ENCODE measurements around the gene ZCWPW1.

The ZCWPW1 gene, protein sequence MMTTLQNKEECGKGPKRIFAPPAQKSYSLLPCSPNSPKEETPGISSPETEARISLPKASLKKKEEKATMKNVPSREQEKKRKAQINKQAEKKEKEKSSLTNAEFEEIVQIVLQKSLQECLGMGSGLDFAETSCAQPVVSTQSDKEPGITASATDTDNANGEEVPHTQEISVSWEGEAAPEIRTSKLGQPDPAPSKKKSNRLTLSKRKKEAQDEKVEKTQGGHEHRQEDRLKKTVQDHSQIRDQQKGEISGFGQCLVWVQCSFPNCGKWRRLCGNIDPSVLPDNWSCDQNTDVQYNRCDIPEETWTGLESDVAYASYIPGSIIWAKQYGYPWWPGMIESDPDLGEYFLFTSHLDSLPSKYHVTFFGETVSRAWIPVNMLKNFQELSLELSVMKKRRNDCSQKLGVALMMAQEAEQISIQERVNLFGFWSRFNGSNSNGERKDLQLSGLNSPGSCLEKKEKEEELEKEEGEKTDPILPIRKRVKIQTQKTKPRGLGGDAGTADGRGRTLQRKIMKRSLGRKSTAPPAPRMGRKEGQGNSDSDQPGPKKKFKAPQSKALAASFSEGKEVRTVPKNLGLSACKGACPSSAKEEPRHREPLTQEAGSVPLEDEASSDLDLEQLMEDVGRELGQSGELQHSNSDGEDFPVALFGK

DNA sequence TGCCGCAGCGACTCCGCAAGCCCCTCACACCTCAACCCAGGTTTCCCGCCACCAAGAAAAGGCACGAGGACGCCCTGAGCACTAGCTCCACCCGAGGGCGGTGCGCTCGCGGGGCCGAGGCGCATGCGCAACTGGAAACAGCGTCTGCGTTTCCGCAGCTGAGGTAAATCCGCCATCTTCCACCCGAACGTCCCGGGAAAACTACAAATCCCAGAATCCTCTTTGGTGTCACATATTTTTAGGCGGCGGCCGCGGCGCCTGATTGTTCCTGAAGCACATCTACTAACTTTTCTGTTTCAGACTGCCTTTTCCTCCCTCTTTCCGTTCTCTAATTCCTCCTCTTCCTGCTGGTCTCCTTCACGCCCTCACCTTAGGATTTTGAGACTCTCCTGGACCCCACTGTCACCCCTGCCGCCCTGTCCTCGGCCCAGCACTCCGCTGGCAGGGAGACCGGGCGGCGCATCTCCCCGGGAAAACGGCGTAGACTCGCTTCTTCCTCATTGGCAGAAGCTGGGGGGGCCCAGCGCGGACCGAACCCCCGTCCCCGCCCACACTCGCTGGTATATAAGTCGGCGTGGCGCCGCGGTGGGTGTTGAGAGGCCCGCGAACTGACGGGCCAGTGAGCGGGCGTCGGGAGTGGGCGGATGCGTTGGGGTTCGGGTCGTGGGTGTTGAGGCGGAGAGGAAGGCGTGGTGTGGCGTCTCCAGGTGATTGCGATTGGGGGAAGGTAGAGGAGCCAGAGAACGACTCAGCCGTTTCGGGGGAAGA lies at the start of gene ZCWPW1:
TSS of gene ZCWPW1 (minus strand) at position 505 of the 768 bp plus-strand sequence. CDS start 8,054 bp downstream, outside the sequence.
- DNase-seq (ENCODE audit: low spot score) = peak; percentile 97

DNA sequence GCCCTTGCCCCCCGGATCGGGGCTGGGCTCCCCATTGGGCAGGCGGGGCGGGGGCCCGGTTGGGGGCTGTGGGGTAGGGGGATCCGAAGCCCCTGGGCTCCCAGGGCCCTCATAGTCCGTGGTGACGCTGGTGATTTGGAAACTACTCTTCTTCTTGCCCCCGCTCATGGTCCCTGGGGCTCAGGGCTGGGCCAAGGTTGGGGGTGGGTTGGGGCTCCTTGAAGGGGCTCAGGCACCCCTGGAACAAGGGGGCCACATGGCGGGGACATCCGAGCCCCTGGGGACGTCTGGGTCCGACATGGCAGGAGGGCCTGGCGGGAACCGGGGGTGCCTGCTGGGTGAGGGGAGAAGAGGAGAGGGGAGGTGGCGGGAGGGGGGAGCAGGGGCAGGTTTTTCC lies 49.4 kb upstream of the ZCWPW1 start:
- no peak for DNase-seq (ENCODE audit: low spot score)

DNA sequence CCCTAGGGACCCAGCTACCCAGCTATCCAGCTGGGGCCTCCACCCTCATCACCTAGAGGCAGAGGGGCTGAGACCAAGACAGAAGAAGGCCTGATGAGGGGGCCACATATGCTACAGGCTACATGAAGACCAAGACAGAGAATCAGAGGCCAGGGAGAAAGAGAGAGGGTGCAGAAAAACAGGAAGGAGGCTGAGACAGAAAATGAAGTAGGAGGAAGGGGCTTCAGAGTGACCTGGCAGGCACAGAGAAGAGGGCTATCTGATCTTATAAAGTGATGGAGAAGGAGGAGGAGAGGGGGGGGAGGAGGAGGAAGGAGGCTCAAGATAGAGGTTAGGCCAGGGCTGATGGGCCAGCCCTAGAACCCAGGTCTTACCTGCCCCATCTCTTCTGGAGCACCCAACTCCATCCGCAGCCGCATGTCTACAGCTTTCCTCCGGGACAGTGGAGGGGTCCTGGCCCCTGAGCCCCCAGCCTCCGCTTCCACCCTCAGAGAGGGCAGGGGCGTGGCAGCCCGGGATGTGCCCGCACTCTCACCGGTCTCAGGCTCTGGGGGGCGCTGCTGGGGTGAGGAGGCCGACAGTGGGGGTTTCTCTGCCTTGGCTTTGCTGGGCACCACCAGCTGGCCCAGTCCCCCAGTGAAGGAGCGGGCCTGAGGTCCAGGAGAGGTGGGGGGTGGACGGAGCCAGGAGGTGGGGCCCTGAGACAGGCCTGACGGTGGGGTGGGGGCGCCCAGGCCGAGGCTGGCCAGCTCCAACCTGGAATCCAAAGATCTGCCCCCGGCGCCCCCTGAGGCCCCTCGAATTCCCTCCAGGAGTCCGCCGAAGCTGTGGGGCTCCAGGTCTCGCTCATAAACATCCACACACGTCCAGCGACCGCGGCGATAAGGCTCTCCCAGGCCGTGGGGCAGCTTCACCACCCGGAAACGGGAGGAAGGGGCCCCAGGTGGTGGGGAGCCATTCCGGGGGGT lies 48.7 kb upstream of the ZCWPW1 start:
- DNase-seq (ENCODE audit: low spot score) = peak; percentile 33

DNA sequence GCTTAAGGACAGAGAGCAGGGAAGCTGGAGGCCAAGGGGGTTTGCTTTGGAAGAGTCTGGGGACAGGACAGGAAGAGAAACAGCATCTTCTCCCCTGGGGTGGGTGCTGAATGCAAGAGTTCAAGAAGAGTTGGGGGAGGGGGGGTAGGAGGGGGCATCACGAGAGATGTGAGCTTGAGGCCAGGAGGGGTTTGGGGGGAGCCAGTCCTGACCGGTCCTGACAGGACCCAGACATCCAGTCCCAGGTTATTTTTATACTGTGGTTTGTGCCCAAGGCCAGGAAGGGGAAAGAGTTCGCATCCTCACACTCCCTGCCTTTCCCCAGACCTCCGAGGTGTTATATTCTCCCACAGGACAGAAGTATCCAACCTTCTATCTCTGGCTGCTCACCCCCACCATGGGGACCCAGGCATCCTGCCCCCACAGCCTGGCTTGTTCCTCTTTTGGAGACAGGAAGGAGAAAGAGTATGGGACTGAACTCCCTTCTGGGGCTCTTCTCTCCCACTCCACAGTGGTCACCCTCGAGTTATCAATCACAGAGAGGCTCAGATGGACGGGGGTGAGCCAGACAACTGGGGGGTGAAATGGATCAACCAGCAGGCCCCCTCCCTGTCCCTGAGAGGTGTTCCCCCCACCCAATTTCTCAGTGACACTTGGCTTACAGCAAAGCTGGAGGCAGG lies 47.7 kb upstream of the ZCWPW1 start:
- no peak for DNase-seq (ENCODE audit: low spot score)

DNA sequence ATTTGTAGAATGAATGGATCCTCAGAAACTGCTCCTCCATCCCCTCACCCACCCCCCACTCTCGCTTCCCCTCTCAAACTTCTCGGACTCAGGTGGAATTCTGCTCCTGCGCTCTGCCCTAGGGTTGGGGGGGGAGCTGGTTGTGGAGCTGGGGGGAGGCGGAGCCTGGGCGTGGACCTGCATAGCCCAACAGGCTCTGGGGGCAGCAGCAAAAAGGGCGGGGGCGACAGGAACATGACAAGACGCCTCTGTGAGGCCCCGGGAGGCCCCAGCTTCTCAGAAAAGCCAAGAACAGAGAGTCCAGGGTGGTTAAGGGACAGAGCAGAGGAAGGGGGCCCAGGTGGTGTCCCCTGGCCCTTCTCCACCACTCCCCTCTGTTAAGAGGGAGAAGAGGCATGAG lies 47.0 kb upstream of the ZCWPW1 start:
- DNase-seq (ENCODE audit: low spot score) = no peak

DNA sequence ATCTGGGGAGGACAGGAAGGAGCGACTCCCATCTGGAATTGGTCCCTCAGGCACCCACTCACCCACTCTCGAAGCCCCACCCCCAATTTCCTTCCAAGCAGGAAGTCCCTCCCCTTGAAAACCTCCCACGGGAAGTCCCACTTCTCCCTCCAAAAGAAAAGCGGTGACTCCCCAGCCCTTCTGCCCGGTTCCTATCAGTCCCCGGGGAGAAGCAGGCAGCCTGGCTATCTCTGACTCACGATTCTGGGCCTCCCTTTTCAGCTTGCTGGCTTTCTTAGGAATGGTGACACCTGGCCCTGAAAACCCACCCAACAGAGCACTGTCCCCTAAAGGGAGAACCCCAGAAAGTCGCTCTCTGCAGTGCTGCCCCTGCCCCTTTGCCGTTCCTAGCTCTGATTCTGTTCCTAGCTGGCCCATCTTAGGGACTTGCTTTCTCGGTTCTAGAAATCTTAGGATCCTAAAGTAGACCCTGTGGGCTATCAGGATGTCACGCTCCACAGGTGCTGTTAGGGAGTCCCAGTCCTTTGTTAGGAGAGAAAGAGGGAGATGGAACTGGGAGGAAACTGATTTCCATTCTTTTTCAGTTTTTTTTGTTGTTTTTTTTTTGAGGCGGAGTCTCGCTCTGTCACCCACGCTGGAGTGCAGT lies 44.5 kb upstream of the ZCWPW1 start:
- no peak for DNase-seq (ENCODE audit: low spot score)

DNA sequence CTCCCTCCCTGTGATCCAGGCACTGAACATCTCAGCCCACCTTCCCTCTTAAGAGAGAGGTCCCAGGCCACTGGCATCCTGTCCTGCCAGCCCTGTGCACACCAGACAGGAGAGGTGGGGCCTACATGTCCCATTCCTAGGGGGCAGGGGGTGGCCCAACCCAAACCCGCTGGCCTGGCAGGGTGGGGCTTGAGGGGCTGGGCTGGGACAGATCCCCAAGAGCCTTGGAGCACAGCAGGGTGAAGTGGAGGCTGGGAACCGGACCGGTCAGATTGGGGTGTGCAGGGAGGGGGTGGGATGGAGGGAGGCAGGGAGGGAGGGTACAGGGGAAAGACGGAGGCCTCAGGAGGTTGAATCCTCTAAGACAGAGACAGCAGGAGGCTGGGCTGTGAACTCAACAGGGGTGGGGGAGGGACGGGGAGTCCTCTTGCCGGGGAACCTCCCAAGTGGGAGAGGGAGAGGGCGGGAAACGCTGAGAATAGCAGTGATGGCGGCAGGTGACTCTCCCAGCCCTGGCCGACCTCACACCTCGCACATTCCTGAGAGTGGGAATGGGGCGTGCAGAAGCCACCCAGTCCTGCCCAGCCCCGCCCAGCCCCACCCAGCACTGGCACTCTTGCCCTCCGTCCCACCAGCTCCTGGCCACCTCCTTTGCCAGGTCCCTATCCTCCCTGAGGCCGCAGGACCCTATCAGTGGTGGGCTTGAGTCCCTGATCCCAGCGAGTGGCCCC lies 43.8 kb upstream of the ZCWPW1 start:
- no peak for DNase-seq (ENCODE audit: low spot score)

DNA sequence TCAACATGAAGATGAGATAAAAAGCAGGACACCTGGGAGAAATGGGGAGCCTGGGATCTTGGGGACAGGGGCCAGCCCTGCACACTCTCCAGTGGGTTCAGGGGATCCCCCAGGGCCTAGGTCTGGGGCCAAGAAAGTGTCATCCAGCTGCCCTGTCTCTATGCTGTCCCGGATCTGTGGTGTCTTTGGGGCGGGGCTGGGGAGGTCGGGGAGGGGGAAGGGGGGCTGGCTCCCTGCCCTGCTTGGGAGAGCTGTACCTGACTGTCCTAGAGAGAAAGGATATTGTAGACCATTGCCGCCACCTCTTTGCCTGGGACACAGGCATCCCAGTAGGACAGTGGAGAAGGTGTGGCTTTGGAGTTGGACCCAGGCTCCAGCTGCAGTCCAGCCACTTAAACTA lies 42.5 kb upstream of the ZCWPW1 start:
- DNase-seq (ENCODE audit: low spot score) = no peak

DNA sequence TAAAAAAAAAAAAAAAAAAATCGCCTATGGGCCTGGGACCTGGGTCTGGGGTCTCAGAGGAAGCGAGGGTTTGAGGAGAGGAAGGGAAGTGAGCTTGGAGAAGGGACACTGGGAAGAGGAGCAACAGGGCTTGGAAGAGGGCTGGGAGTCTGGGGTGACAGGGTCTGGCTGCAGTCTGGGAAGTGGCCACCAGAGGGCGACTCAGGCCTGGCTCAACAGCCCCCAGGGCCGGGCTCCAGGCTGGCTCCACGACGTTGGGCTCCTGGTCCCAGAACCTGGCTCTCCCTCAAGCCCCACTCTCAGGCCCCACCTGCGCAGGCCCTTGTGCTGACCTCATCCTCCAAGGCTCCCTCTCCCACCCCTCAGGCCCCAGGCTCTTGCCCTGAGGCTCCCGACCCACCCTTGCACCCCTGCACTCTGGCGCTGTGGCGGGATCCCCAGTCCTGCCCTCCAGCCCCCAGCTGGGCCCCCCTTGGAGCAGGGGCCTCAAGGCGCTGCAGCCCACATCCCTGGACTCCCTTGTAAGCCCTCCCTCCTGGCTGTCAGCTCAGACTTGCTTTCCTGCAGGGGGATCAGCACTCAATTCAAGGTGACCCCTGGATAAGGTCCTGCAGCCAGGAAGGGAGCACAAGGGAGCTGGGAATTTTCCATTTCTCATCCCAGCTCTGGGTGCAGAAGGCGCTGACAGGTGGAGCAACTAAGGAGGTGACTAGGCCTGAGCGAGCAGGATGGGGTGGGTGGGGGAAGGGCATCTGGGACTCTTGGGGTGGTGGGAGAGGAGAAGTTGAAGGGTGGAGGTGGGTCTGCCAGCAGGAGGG lies 40.9 kb upstream of the ZCWPW1 start:
- DNase-seq (ENCODE audit: low spot score) = peak; percentile 81

DNA sequence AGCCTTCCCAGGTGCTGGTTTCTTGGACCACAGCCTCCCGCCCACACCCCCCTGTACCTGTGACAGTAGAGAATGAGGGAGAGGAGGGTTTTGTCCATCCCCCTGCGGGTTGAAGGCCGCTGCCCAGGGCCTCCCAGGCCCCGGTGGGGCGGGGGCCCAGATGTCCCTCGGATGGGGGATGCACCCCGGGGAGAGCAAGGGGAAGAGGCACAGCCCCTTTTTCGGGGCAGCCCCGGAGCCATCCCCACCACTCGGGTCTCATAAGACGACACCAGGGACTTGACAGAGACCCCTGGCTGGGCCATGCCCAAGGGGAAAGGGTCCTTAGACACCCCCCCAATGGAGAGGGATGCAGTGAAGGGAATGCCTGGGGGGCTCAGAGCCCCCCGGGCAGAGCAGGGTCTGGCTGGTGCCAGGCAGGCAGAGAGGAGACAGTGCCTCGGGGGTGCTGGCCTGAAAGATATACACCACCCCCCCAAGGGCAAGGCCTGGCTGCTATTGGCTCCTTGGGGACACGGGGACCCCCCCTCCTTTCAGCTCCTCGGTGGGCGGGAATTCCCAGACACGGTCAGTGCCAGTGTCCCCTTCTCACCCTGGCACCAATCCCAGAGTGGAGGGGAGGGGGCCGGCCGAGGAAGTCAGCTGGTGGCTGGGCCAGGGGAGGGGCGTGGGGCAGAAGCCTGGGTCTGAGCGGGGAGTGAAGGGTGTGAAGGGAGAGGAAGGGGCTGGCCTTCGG lies 39.3 kb upstream of the ZCWPW1 start:
- no peak for DNase-seq (ENCODE audit: low spot score)

DNA sequence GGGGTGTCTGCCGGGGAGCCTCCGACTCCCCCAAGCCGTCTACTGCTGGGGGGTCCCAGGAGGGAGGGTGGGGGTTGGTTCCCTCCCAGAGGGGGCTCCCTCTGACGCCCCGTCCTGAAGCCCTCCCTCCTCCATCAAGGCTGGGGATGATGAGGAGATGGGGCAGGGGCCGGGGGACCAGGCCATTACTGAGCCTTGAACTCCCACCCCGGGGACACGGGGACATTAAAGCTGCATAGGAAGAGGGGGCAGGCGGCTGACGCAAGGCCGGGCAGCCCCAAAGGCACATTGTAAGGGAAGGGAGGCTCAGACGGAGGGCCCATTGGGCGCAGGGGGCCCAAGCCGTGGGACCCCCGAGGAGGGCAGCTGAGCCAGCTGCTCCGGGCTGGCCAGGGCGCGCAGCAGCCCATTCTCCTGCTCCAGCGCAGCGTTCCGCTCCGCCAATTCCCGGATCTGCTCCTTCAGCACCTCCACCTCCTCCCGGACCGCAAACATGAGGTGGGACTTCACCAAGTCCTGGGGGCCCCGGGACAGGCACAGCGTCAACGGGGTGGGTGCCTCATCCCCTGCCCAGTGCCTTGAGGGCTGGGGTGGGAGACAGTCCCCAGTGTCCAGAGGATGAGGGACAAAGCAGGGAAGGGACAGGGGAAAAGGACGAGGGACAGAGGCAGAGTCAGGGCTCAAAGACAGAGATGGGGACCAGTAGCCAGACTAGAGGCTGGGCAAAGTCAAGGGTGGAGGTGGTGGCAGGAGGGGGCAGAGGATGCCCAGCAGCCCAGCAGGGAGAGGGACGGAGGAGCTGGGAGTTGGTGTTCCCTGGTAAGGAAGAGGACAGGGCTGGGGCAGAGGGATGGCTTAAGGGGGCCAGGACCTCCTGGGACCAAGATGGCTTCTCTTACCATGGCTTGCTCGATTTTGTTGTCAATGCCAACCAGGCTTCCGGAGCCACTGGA lies 38.4 kb upstream of the ZCWPW1 start:
- DNase-seq (ENCODE audit: low spot score) = no peak

DNA sequence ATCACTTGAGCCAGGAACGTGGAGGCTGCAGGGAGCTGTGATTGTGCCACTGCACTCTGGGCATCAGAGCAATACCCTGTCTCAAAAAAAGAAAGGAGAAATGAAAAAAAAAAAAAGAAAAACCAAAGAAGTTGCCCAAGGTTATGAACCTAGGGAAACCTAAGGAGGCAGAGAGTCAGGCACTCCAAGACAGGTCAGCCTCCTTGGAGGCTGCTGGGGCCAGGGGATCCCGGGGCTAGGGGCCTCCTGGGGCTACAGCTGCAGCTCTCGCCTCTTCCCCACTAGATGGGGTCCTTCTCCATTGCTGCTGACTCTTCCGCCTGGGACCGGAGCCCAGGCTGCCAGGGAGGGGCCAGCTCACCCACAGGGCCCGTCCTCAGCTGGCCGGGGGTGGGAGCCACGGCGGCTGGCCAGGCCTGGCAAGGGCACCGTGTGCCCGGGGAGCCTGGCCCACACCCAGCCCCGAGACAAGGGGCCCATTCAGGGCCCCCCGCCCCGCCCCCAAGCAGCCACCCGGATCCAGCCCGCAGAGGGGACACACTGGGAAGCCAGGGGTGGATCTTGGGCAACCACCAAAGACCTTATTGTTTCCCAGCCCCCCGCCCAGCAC lies 37.3 kb upstream of the ZCWPW1 start:
- no peak for DNase-seq (ENCODE audit: low spot score)

DNA sequence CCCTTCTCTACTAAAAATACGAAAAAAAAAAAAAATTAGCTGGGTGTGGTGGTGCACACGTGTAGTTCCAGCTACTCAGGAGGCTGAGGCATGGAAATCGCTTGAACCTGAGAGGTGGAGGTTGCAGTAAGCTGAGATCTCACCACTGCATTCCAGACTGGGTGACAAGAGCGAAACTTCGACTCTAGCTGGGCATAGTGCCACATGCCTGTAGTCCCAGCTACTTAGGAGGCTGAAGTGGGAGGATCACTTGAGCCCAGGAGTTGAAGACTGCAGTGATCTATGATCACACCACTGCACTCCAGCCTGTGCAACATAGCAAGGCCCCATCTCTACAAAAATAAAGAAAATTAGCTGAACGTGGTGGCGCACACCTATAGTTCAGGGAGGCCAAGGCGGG lies 36.8 kb upstream of the ZCWPW1 start:
- DNase-seq (ENCODE audit: low spot score) = no peak

DNA sequence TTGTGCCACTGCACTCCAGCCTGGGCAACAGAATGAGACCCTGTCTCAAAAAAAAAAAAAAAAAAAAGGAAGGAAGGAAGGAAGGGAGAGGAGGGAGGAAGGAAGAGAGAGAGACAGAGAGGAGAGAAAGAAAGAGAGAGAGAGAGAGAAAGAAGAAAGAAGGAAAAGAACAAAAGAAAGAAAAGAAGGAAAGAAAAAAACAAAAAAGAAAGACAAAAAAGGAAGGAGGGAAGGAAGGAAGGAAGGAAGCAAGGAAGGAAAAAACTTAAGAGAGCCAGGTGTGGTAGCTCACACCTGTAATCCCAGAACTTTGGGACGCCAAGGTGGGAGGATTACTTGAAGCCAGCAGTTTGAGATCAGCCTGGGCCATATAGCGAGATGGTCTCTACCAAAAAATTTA lies 36.3 kb upstream of the ZCWPW1 start:
- no peak for DNase-seq (ENCODE audit: low spot score)

DNA sequence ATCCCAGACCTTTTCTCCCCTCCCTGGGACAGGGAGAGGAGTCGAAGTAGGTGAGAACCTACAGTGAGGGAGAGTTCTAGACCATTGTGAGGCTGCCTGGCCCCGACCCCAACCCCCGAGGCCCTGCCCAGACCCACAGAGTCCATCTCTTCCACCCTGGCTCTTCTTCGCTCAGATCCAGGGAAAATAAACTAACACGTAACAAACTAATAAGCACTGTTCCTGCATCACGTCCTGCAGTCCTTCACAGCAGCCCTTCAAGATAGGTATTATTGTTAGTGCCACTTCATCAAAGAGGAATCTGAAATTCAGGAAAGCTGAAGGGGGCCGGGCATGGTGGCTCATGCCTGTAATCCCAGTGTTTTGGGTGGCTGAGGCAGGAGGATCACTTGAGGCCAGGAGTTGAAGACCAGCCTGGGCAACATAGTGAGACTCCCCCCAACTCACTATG lies 35.7 kb upstream of the ZCWPW1 start, which contains the start of gene SPACDR:
TSS of gene SPACDR (minus strand) at position 51 of the 451 bp plus-strand sequence. CDS start 235 bp downstream, outside the sequence.
- no peak for DNase-seq (ENCODE audit: low spot score)

DNA sequence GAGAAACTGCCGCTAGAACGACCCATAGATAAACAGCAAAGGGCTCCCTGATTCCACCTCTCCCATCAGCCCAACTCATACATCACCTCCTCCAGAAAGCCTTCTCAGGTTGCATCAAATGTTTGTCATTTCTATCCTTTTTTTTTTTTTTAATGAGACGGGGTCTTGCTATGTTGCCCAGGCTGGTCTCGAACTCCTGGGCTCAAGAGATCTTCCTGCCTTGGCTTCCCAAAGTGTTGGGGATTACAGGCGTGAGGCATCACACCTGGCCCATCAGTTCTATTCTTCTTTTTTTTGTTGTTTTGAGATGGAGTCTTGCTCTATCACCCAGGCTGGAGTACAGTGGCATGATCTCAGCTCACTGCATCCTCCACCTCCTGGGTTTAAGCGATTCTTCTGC lies 28.5 kb upstream of the ZCWPW1 start:
- DNase-seq (ENCODE audit: low spot score) = no peak
